HG03575 (cell line): ENCODE results near the gene ASCC3.

Source experiments
- ATAC-seq: cut with Tn5 transposase; IDR thresholded peaks from one replicate; pipeline ENCODE4 v1.9.1; 2021; ENCODE audit not compliant: unreplicated experiment, insufficient number of reproducible peaks, low FRiP score; ENCODE audit errors: extremely low read depth

The ASCC3 gene

GRCh38 chr6:100487638-100488037, 393.5 kb downstream of the ASCC3 start:
- no peak for ATAC-seq

- no peak for ATAC-seq
Observed at GRCh38 chr6:100485268-100485667, 395.9 kb downstream of the ASCC3 start.

- no peak for ATAC-seq
Observed at GRCh38 chr6:100484474-100484873, 396.7 kb downstream of the ASCC3 start.

- ATAC-seq: no peak
Observed at GRCh38 chr6:100482698-100483097, 398.4 kb downstream of the ASCC3 start.

- peak; percentile 36 for ATAC-seq
Observed at GRCh38 chr6:100479179-100480035, 401.7 kb downstream of the ASCC3 start.

GRCh38 chr6:100475554-100476320, 405.4 kb downstream of the ASCC3 start:
- ATAC-seq: peak; percentile 69

- no peak for ATAC-seq
Observed at GRCh38 chr6:100473182-100473581, 407.9 kb downstream of the ASCC3 start.

GRCh38 chr6:100472674-100473073, 408.5 kb downstream of the ASCC3 start:
- peak; percentile 82 for ATAC-seq

- no peak for ATAC-seq
Observed at GRCh38 chr6:100470422-100471120, 410.6 kb downstream of the ASCC3 start.

- ATAC-seq: no peak
Observed at GRCh38 chr6:100469101-100469859, 411.8 kb downstream of the ASCC3 start.

- ATAC-seq: no peak
Observed at GRCh38 chr6:100468016-100468622, 413.0 kb downstream of the ASCC3 start.

GRCh38 chr6:100467129-100468015, 413.8 kb downstream of the ASCC3 start:
- no peak for ATAC-seq

GRCh38 chr6:100466410-100467128, 414.6 kb downstream of the ASCC3 start:
- no peak for ATAC-seq

- no peak for ATAC-seq
Observed at GRCh38 chr6:100465701-100466409, 415.3 kb downstream of the ASCC3 start.

- ATAC-seq: no peak
Observed at GRCh38 chr6:100464903-100465700, 416.0 kb downstream of the ASCC3 start, which contains the start of gene SIM1. Gene SIM1, minus strand, starts transcription at chr6:100464921. Its CDS starts 1,453 bp downstream, at chr6:100463468.
